ENCODE measurements around the gene PIP5K1B.
"Not testable (repeated sequence)": the region's sequence is repeated elsewhere in the genome, so short reads cannot be mapped to it uniquely, and the experiment has no call there.

Gene PIP5K1B

GRCh38 chr9:69029535-69029934 lies 324.5 kb downstream of the PIP5K1B start:
- DNase-seq (ENCODE audit: low spot score) = no peak

GRCh38 chr9:69030851-69031645 lies 326.0 kb downstream of the PIP5K1B start:
- DNase-seq (ENCODE audit: low spot score) = peak; percentile 61

DNA sequence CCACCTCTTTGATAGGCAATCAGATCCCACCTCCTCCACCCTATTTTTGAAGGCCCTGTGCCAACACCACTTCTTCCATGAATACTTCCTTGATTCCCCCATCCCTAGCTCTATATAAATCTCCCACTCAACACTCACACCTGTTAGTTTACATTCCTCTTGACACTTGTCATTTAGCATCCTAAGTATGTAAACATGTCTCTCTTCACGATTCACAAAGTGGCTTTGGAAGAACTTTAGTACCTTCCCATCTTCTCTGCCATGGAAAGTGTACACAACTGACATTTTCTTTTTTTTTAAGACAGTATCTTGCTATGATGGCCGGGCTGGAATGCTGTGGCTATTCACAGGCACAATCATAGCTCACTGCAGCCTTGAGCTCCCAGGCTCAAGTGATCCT lies 329.0 kb downstream of the PIP5K1B start:
- DNase-seq (ENCODE audit: low spot score) = peak; percentile 30

DNA sequence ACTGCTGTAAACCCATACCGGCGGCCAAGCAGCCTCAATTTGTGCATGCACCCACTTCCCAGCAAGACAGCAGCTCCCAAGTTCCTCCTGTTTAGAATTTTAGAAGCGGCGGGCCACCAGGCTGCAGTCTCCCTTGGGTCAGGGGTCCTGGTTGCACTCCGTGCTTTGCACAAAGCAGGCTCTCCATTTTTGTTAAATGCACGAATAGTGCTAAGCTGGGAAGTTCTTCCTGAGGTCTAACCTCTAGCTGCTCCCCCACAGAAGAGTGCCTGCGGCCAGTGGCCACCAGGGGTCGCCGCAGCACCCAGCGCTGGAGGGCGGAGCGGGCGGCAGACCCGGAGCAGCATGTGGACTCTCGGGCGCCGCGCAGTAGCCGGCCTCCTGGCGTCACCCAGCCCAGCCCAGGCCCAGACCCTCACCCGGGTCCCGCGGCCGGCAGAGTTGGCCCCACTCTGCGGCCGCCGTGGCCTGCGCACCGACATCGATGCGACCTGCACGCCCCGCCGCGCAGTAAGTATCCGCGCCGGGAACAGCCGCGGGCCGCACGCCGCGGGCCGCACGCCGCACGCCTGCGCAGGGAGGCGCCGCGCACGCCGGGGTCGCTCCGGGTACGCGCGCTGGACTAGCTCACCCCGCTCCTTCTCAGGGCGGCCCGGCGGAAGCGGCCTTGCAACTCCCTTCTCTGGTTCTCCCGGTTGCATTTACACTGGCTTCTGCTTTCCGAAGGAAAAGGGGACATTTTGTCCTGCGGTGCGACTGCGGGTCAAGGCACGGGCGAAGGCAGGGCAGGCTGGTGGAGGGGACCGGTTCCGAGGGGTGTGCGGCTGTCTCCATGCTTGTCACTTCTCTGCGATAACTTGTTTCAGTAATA lies 330.6 kb downstream of the PIP5K1B start, which contains the start of gene FXN:
Gene FXN, plus strand, starts transcription at position 315 of the 871 bp plus-strand sequence. Its CDS starts 31 bp downstream, at position 346.
- peak; percentile 86 for DNase-seq (ENCODE audit: low spot score)

DNA sequence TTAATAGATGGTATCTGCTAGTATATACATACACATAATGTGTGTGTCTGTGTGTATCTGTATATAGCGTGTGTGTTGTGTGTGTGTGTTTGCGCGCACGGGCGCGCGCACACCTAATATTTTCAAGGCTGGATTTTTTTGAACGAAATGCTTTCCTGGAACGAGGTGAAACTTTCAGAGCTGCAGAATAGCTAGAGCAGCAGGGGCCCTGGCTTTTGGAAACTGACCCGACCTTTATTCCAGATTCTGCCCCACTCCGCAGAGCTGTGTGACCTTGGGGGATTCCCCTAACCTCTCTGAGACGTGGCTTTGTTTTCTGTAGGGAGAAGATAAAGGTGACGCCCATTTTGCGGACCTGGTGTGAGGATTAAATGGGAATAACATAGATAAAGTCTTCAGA lies 331.3 kb downstream of the PIP5K1B start:
- peak; percentile 36 for DNase-seq (ENCODE audit: low spot score)

GRCh38 chr9:69036799-69037198 lies 331.8 kb downstream of the PIP5K1B start:
- DNase-seq (ENCODE audit: low spot score) = no peak

- no peak for DNase-seq (ENCODE audit: low spot score)
Observed at GRCh38 chr9:69040646-69041045, 335.6 kb downstream of the PIP5K1B start.

- peak; percentile 63 for DNase-seq (ENCODE audit: low spot score)
Observed at GRCh38 chr9:69044240-69045219, 339.5 kb downstream of the PIP5K1B start.

DNA sequence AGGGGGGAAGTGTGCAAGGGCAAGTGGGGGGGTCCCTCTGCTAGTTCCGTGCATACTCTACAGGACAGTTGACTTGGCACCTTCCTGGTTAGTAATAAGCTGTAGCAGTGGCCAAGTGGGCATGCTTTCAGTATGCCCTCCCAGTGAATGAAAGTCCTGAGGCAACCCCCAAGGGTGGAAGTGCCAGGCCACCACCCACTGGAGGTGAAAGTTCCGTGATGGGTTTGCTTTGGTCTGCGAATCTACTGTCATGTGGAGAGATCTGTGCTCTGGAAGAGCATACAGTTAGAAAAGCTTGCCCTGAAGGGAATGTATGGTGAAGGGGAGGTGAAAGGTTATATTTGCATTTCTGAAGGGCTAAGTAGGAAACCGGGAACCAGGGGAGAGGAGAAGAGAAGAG lies 340.8 kb downstream of the PIP5K1B start:
- DNase-seq (ENCODE audit: low spot score) = no peak

DNA sequence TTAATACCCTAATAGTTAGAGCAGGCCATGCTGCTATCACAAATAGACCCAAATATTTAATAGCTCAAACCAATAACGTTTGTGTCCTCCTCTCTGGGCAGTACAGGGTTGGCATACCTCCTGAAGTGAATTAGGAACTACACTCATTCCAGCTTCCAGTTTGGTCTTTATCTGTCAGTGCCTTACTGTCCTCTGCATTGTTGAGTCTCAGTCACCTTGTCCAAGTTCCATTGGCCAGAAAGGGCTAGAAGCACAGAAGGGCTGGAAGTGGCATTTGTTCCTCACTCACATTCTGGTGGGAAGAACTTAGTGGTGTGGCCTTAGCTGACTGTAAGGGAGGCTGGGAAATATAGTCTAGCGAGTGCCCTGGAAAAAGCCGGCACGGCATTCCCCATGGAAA lies 341.7 kb downstream of the PIP5K1B start:
- DNase-seq (ENCODE audit: low spot score) = no peak

GRCh38 chr9:69047371-69047770 lies 342.3 kb downstream of the PIP5K1B start:
- DNase-seq (ENCODE audit: low spot score) = no peak

GRCh38 chr9:69049094-69049493 lies 344.1 kb downstream of the PIP5K1B start:
- no peak for DNase-seq (ENCODE audit: low spot score)

DNA sequence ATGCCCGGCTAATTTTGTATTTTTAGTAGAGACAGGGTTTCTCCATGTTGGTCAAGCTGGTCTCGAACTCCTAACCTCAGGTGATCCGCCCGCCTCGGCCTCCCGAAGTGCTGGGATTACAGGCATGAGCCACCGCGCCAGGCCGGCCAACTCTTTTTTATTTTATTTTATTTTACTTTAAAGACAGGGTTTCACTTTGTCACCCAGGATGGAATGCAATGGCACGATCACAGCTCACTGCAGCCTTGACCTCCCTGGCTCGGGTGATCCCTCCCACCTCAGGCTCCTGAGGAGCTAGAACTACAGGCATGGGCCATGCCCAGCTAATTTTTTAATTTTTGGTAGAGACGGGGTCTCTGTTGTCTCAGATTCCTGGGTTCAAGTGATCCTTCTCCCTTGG lies 345.9 kb downstream of the PIP5K1B start:
- DNase-seq (ENCODE audit: low spot score) = not testable (repeated sequence)

DNA sequence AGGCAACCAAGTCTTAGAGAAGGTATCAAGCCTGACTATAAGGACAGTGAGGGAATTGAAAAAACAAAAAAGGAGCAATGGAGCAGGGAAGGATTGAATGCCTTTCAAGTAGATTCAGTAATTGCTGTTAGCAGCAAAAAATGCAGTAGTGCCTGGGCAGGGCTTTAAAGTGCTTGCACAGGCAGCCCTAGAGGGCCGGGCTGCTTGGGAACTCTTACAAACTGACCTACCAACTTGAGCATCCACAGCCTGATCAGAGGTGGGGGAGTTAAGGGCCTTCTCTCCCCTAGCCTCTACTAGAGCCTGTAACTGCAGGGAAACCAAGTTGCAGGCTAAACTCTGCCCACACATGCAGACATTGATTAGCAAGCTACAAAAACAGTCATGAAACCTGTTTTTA lies 349.9 kb downstream of the PIP5K1B start:
- no peak for DNase-seq (ENCODE audit: low spot score)

DNA sequence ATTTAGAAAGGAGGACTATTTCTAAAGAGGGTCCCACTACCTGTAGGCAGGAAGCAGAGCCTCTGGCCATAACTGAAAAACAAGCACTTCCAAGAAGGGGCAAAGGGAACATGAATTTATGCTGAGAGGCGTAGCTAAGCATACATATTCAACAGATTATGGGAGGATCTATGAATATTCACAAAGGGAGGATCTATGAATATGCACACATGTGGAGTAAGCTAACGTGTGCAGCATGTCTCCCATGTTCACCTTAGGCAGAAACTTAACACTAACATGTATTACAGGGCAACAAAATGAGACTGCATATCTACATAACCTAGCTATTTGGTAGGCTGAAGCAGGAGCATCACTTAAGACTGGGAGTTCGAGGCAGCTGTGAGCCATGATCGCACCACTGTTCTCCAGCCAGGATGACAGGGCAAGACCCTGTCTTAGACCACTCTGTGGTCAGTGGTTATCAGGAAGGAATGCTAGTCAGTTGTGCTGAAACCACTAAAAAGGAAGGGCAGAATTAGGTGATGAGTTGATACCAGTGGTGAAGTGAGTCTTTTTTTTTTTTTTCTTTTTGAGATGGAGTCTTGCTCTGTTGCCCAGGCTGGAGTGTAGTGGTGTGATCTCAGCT lies 351.3 kb downstream of the PIP5K1B start:
- DNase-seq (ENCODE audit: low spot score) = peak; percentile 11

DNA sequence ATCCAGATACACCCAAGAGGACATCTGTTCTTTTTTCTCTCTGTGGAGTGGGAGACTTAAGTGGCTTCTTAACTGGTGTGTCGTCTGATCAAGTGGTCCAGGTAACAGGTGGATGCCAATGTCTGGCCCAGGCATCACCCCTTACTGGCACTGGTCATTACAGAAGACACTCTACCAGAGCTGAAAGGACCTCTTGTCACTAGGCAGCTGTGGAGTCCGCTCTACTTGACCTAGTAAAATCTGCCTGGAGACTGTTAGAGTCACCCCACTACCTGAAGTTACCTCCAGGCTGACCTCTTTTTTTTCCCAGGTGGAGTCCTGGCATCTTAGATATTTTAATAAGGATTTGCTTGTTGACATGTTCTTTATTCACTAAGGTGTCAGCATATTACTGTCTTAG lies 353.1 kb downstream of the PIP5K1B start:
- DNase-seq (ENCODE audit: low spot score) = no peak
